ENCODE results near the gene COL5A1.
"Not testable (repeated sequence)": the region's sequence is repeated elsewhere in the genome, so short reads cannot be mapped to it uniquely, and the experiment has no call there.

Gene COL5A1

GRCh38 chr9:134712243-134712642 is 70.6 kb downstream of the COL5A1 start:
- no peak for DNase-seq

GRCh38 chr9:134712926-134713325 is 71.3 kb downstream of the COL5A1 start:
- no peak for DNase-seq

GRCh38 chr9:134715536-134715935 is 73.9 kb downstream of the COL5A1 start:
- DNase-seq = not testable (repeated sequence)

GRCh38 chr9:134716067-134716466 is 74.5 kb downstream of the COL5A1 start:
- no peak for DNase-seq

- DNase-seq = no peak
Measured at GRCh38 chr9:134717056-134717455, 75.5 kb downstream of the COL5A1 start.

GRCh38 chr9:134717924-134718645 is 76.5 kb downstream of the COL5A1 start:
- DNase-seq = no peak

- DNase-seq = no peak
Measured at GRCh38 chr9:134719331-134719730, 77.7 kb downstream of the COL5A1 start.

GRCh38 chr9:134720136-134720753 is 78.6 kb downstream of the COL5A1 start:
- DNase-seq = no peak

GRCh38 chr9:134720796-134721195 is 79.2 kb downstream of the COL5A1 start:
- DNase-seq = no peak

GRCh38 chr9:134721344-134721743 is 79.7 kb downstream of the COL5A1 start:
- DNase-seq = no peak

GRCh38 chr9:134722120-134722701 is 80.6 kb downstream of the COL5A1 start:
- no peak for DNase-seq

- DNase-seq = no peak
Measured at GRCh38 chr9:134723037-134723436, 81.4 kb downstream of the COL5A1 start.

GRCh38 chr9:134723491-134724190 is 82.0 kb downstream of the COL5A1 start:
- no peak for DNase-seq

- DNase-seq = no peak
Measured at GRCh38 chr9:134724202-134724911, 82.8 kb downstream of the COL5A1 start.

GRCh38 chr9:134724912-134725604 is 83.5 kb downstream of the COL5A1 start:
- no peak for DNase-seq

- no peak for DNase-seq
Measured at GRCh38 chr9:134725605-134725940, 84.0 kb downstream of the COL5A1 start.

- no peak for DNase-seq
Measured at GRCh38 chr9:134726026-134726721, 84.6 kb downstream of the COL5A1 start.

- DNase-seq = no peak
Measured at GRCh38 chr9:134726722-134727034, 85.1 kb downstream of the COL5A1 start.

- DNase-seq = no peak
Measured at GRCh38 chr9:134728021-134728795, 86.6 kb downstream of the COL5A1 start.

- DNase-seq = no peak
Measured at GRCh38 chr9:134728801-134729495, 87.3 kb downstream of the COL5A1 start.
